Endothelial cell of umbilical vein (primary cell): ENCODE results near the gene C14orf132. TPM values are rescaled to one million over a fixed set of nuclear protein-coding genes. Genes with fewer than 3 reads are reported as not detected.

Source experiments
- BruUV-seq: library from RNA; stranded (reverse); fragments of 400-500 nt; replicated peaks from 2 replicates; lab custom pipeline; 2021; lab: Mats Ljungman, UMichigan
- CTCF ChIA-PET: fragments of 300-600, 350-600 bp; sonication (Branson Sonifier 250); formaldehyde crosslinking; loops from one replicate; lab custom pipeline; 2021; ENCODE audit warnings: antibody characterized with exemption, inconsistent platforms; lab: Charles Lee
- POLR2A ChIA-PET: fragments of 300-600, 350-600 bp; sonication (Branson Sonifier 250); formaldehyde crosslinking; loops from one replicate; lab custom pipeline; 2021; ENCODE audit warnings: antibody characterized with exemption, inconsistent platforms; lab: Charles Lee
- DNase-seq: peaks from one replicate; pipeline ENCODE4 v3.0.0-alpha.2; 2011; ENCODE audit warnings: low read depth, low spot score
- FAIRE-seq: peaks from 2 replicates; lab custom pipeline; 2011; peaks lifted over from hg19 to GRCh38; lab: Jason Lieb, UNC
- H2AFZ ChIP-seq: 2 replicates; pipeline ENCODE4 v1.6.0; 2012; ENCODE audit warnings: low read depth, low read length, control low read depth, inconsistent platforms
- H3K27ac ChIP-seq: 2 replicates; pipeline ENCODE4 v1.5.1; 2011; ENCODE audit warnings: low read depth, mild to moderate bottlenecking, control low read depth, low read length, moderate library complexity; ENCODE audit not compliant: insufficient read depth
- H3K27me3 ChIP-seq, 2 experiments: 2 replicates each; pipeline versions ENCODE4 v1.6.0 to v1.6.1; 2011; ENCODE audit warnings: low read length in 2 of 2, mixed read lengths in 1 of 2; ENCODE audit not compliant: control insufficient read depth in 2 of 2, insufficient read depth in 2 of 2
- H3K36me3 ChIP-seq, 2 experiments: 2 replicates in 1 of 2; 3 replicates in 1 of 2; pipeline ENCODE4 v1.5.1; 2011; ENCODE audit warnings: low read length in 2 of 2, mild to moderate bottlenecking in 1 of 2, moderate library complexity in 1 of 2; ENCODE audit not compliant: control insufficient read depth in 2 of 2, insufficient read depth in 2 of 2; ENCODE audit errors: extremely low read depth in 1 of 2
- H3K4me1 ChIP-seq: 3 replicates; pipeline ENCODE4 v1.5.1; 2011; ENCODE audit warnings: mild to moderate bottlenecking, low read length; ENCODE audit not compliant: control insufficient read depth, insufficient read depth; ENCODE audit errors: extremely low read depth
- H3K4me2 ChIP-seq: 2 replicates; pipeline ENCODE4 v1.6.1; 2011; ENCODE audit warnings: low read length, control low read depth, mixed read lengths; ENCODE audit not compliant: insufficient read depth
- H3K4me3 ChIP-seq, 3 experiments: fragments of 200-600 bp in 1 of 3; sonication (generic), shearing (Covaris generic) in 1 of 3; replicated peaks in 1 of 3; 2 replicates each; pipeline ENCODE4 v1.5.1; 2011 to 2016; ENCODE audit warnings: control low read depth in 3 of 3, low read length in 3 of 3, mild to moderate bottlenecking in 2 of 3, inconsistent platforms in 1 of 3, low read depth in 1 of 3, moderate library complexity in 1 of 3; ENCODE audit not compliant: insufficient read depth in 1 of 3
- H3K79me2 ChIP-seq: 2 replicates; pipeline ENCODE4 v1.6.0; 2012; ENCODE audit warnings: low read length, inconsistent platforms; ENCODE audit not compliant: control insufficient read depth, insufficient read depth
- H3K9ac ChIP-seq: replicated peaks from 2 replicates; pipeline ENCODE3; 2011; ENCODE audit warnings: low read length, control low read depth; ENCODE audit not compliant: insufficient read depth; ENCODE audit errors: extremely low read depth
- H3K9me1 ChIP-seq: replicated peaks from 3 replicates; pipeline ENCODE4 v1.6.0; 2011; ENCODE audit warnings: mild to moderate bottlenecking, low read length; ENCODE audit not compliant: control insufficient read depth, insufficient read depth; ENCODE audit errors: extremely low read depth
- H3K9me3 ChIP-seq: replicated peaks from 2 replicates; pipeline ENCODE4 v1.5.1; 2012; ENCODE audit warnings: low read length, inconsistent platforms; ENCODE audit not compliant: control insufficient read depth, insufficient read depth
- H4K20me1 ChIP-seq: replicated peaks from 2 replicates; pipeline ENCODE3; 2011; ENCODE audit warnings: mild to moderate bottlenecking, low read length; ENCODE audit not compliant: control insufficient read depth, insufficient read depth; ENCODE audit errors: extremely low read depth
- CTCF ChIP-seq, 2 donors: IDR thresholded peaks; 1 replicate in 1 of 2; 2 replicates in 1 of 2; pipeline ENCODE4 v1.5.1; 2011; ENCODE audit warnings: low read length in 2 of 2, mild to moderate bottlenecking in 2 of 2, moderate library complexity in 2 of 2, control low read depth in 1 of 2, inconsistent platforms in 1 of 2, low read depth in 1 of 2; ENCODE audit not compliant: insufficient read depth in 1 of 2; ENCODE audit errors: extremely low read depth in 1 of 2
- FOS ChIP-seq: IDR thresholded peaks from 2 replicates; pipeline ENCODE4 v1.6.1; 2011; ENCODE audit warnings: mild to moderate bottlenecking, low read length, moderate library complexity, borderline replicate concordance; ENCODE audit not compliant: insufficient read depth
- GATA2 ChIP-seq: IDR thresholded peaks from 2 replicates; pipeline ENCODE4 v1.7.0; 2011; ENCODE audit warnings: low read depth, mild to moderate bottlenecking, moderate library complexity, mixed read lengths, low read length; ENCODE audit not compliant: insufficient read length, insufficient read depth
- MAX ChIP-seq: IDR thresholded peaks from 2 replicates; pipeline ENCODE4 v1.6.1; 2011; ENCODE audit not compliant: insufficient read depth, insufficient read length
- POLR2A ChIP-seq: IDR thresholded peaks from 2 replicates; pipeline ENCODE4 v1.6.1; 2012; ENCODE audit warnings: low read depth, mild to moderate bottlenecking, control low read depth, low read length
- POLR2AphosphoS5 ChIP-seq: IDR thresholded peaks from 2 replicates; pipeline ENCODE4 v1.6.1; 2012; ENCODE audit warnings: low read depth, mild to moderate bottlenecking, control low read depth, low read length, moderate library complexity; ENCODE audit not compliant: insufficient read depth
- dilution Hi-C: fragments of 300-500 bp; cut with MboI; formaldehyde crosslinking; loops from one replicate; pipeline ENCODE4 v1.15.0; 2019; ENCODE audit warnings: low sequenced_read_pairs; ENCODE audit not compliant: extremely low pct_ligation_motif_present
- intact Hi-C: fragments of 100-400 bp; cut with micrococcal nuclease; formaldehyde crosslinking; loops from one replicate; pipeline ENCODE4 v1.10.0; 2022
- polyA plus RNA-seq, 4 experiments: library from polyadenylated mRNA; depleted of rRNA in 3 of 4; stranded (reverse) in 3 of 4; unstranded in 1 of 4; fragments of >200 nt; gene quantifications; 2 replicates each; pipeline versions ENCODE4 v1.2.1 to v1.2.3, GENCODE V29; 2011 to 2012; ENCODE audit warnings: missing spikeins in 1 of 4
- total RNA-seq: library from RNA; stranded (reverse); gene quantifications from 2 replicates; pipeline ENCODE4 v1.2.3, GENCODE V29; 2021

The C14orf132 gene
- total and polyA plus RNA-seq, 2 donors (not counting 3 experiments of a cell fraction or from before 2014, with no cell fraction given), result 3.2 to 7.6 TPM

GRCh38 chr14:96105089-96105925 lies 66.1 kb downstream of the C14orf132 start:
- Histone ChIP-seq H4K20me1 (no peaks in the 10 kb centered on the region), H3K27me3 (no peaks in the 10 kb centered on the region), H3K27ac (no peak overlapping the region), H3K9ac (no peak overlapping the region), H3K4me1 (no peaks in the 10 kb centered on the region), H3K36me3 (no peaks in the 10 kb centered on the region), H2AFZ (no peak overlapping the region), H3K79me2 (no peaks in the 10 kb centered on the region), H3K4me2 (no peak overlapping the region), H3K4me3 (no peak overlapping the region), H3K9me3 (no peaks in the 10 kb centered on the region), H3K9me1 (no peaks in the 10 kb centered on the region)
- CTCF ChIA-PET, result no interaction called here
- TF ChIP-seq CTCF (IDR thresholded peaks at IDR 0.05; ENCODE audit: extremely low read depth in 1 of 2, insufficient read depth in 1 of 2, low read depth in 1 of 2, low read length in 2 of 2) (no peak), GATA2 (no peak), POLR2A (no peak), FOS (no peak), POLR2AphosphoS5 (no peak), MAX (no peak)
- DNase-seq, result no peak
- dilution Hi-C loops (no loop called here), intact Hi-C loops (no loop called here)
- POLR2A ChIA-PET, result no interaction called here
- TSS peak; percentile 62 for BruUV-seq
- no peak for FAIRE-seq
